ENCODE data around the gene APOBEC3A. TPM values are rescaled to one million over a fixed set of nuclear protein-coding genes. Genes with fewer than 3 reads are reported as not detected.
A peak's percentile ranks its signal among the peaks of the same experiment; 100 is the strongest.
"Not testable (repeated sequence)": the region's sequence is repeated elsewhere in the genome, so short reads cannot be mapped to it uniquely, and the experiment has no call there.

APOBEC3A gene
- total and polyA plus RNA-seq, 2 experiments from 2014 or later, result not detected

GRCh38 chr22:38987171-38987895 is 29.9 kb downstream of the APOBEC3A start:
- Histone ChIP-seq H3K4me3 (no peak overlapping the region), H3K4me1 (ENCODE audit: low read depth) (no peaks in the 10 kb centered on the region), H3K27me3 (no peaks in the 10 kb centered on the region), H3K36me3 (no peaks in the 10 kb centered on the region), H3K27ac (no peak overlapping the region), H3K9me3 (ENCODE audit: low read depth) (no peaks in the 10 kb centered on the region)
- DNase-seq (ENCODE audit: low read depth in 1 of 2, low spot score in 1 of 2), result no peak
- TF ChIP-seq, protein P1, sequence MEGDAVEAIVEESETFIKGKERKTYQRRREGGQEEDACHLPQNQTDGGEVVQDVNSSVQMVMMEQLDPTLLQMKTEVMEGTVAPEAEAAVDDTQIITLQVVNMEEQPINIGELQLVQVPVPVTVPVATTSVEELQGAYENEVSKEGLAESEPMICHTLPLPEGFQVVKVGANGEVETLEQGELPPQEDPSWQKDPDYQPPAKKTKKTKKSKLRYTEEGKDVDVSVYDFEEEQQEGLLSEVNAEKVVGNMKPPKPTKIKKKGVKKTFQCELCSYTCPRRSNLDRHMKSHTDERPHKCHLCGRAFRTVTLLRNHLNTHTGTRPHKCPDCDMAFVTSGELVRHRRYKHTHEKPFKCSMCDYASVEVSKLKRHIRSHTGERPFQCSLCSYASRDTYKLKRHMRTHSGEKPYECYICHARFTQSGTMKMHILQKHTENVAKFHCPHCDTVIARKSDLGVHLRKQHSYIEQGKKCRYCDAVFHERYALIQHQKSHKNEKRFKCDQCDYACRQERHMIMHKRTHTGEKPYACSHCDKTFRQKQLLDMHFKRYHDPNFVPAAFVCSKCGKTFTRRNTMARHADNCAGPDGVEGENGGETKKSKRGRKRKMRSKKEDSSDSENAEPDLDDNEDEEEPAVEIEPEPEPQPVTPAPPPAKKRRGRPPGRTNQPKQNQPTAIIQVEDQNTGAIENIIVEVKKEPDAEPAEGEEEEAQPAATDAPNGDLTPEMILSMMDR (IDR thresholded peaks at IDR 0.05; ENCODE audit: low read depth, low read length), result no peak

DNA sequence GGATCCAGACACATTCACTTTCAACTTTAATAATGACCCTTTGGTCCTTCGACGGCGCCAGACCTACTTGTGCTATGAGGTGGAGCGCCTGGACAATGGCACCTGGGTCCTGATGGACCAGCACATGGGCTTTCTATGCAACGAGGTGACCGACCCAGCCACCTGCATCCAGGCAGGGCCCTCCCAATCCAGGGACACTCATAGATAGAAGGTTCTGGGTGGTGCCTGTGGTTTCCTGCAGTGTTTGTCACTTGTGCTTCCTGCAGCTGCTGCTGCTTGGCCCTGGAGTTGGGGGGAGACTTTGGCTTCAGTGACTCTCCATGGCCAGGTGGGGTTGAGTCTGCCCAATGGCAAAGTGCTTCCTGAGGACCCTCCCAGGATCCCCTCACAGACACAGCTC is 32.1 kb downstream of the APOBEC3A start:
- no peak for DNase-seq (ENCODE audit: low read depth in 1 of 2, low spot score in 1 of 2)
- Histone ChIP-seq H3K36me3 (no peaks in the 10 kb centered on the region), H3K27ac (no peak overlapping the region), H3K4me3 (no peak overlapping the region), H3K27me3 (no peaks in the 10 kb centered on the region), H3K4me1 (ENCODE audit: low read depth) (peaks cover 3% of the 10 kb centered on the region), H3K9me3 (ENCODE audit: low read depth) (no peaks in the 10 kb centered on the region)
- TF ChIP-seq, protein P1 (IDR thresholded peaks at IDR 0.05; ENCODE audit: low read depth, low read length), result no peak

DNA sequence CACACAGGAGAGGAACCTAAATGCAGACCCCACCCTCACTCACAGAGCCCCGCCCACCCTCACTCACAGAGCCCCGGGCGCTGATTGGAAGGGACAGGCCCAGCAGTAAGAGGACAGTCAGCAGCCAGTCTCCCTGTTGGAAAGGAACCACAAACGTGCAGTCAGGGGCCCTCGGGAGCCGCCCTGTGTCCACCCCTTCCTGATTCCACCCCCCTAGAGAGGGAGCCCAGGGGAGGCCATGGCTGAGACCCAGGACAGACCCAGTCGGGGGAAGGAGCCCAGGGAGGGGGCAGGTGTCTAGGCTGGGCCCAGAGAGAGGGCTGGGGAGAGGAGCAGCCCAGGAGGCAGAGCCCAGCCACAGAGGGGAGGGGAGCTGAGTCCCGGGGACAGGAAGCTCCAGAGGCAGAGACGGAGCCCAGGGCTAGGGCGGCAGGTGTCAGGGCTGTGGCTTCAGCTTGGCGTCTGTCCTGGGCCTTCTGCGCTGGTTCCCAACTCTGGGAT is 35.5 kb downstream of the APOBEC3A start:
- H3K27me3 ChIP-seq; H3K4me3 ChIP-seq; H3K36me3 ChIP-seq; H3K4me1 ChIP-seq (ENCODE audit: low read depth); H3K9me3 ChIP-seq (ENCODE audit: low read depth): not testable (repeated sequence)
- peak in 1 of 2 donors; percentile 78 for DNase-seq (ENCODE audit: low read depth in 1 of 2, low spot score in 1 of 2)
- peak overlapping the region; percentile 66 for H3K27ac ChIP-seq

DNA sequence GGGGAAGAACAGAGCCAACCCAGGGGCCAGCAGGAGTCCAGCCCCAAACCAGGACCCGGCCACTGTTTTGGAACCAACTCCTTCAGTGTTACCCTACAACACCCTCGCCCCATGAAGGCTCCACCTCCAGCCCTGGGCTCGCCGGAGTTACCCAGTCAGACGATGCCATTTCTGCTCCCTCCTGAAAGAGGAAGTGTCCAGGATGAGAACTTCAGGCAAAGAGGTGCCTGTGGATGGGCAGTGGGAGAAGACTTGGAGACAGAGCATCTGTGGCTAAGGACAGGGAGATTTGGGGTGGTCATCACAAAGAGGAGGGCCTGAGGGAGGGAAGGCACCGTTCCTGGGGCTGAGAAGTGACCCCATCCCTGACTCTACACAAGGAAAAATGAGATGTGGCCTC is 38.7 kb downstream of the APOBEC3A start:
- H3K9me3 ChIP-seq (ENCODE audit: low read depth), result no peaks in the 10 kb centered on the region
- TF ChIP-seq, protein P1 (IDR thresholded peaks at IDR 0.05; ENCODE audit: low read depth, low read length), result no peak
- H3K4me1 ChIP-seq (ENCODE audit: low read depth), result peaks cover 3% of the 10 kb centered on the region
- H3K36me3 ChIP-seq, result no peaks in the 10 kb centered on the region
- H3K4me3 ChIP-seq, result no peak overlapping the region
- H3K27me3 ChIP-seq, result no peaks in the 10 kb centered on the region
- no peak overlapping the region for H3K27ac ChIP-seq
- no peak for DNase-seq (ENCODE audit: low read depth in 1 of 2, low spot score in 1 of 2)

DNA sequence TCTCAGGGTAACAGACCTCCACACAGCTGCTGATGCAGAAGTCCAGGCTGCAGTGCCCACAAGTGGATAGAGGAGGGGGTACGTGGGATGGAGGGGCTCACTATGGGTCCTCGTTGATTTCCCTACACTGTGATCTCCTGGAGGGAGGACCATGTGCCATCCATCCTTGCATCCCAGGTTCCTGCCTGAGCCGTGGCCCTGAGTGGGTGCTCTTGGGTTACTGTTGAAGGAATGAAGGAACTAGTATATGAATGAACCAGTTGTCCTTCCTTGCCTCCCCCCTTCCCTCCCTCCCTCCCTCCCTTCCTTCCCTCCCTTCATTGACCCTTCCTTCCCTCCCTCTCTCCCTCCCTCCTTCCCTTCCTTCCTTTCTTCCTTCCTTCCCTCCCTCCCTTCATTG is 40.1 kb downstream of the APOBEC3A start:
- Histone ChIP-seq H3K9me3 (ENCODE audit: low read depth) (no peaks in the 10 kb centered on the region), H3K36me3 (no peaks in the 10 kb centered on the region), H3K4me1 (ENCODE audit: low read depth) (peaks cover 3% of the 10 kb centered on the region), H3K27ac (no peak overlapping the region), H3K4me3 (no peak overlapping the region), H3K27me3 (no peaks in the 10 kb centered on the region)
- no peak for DNase-seq (ENCODE audit: low read depth in 1 of 2, low spot score in 1 of 2)
- TF ChIP-seq, protein P1 (IDR thresholded peaks at IDR 0.05; ENCODE audit: low read depth, low read length), result no peak

DNA sequence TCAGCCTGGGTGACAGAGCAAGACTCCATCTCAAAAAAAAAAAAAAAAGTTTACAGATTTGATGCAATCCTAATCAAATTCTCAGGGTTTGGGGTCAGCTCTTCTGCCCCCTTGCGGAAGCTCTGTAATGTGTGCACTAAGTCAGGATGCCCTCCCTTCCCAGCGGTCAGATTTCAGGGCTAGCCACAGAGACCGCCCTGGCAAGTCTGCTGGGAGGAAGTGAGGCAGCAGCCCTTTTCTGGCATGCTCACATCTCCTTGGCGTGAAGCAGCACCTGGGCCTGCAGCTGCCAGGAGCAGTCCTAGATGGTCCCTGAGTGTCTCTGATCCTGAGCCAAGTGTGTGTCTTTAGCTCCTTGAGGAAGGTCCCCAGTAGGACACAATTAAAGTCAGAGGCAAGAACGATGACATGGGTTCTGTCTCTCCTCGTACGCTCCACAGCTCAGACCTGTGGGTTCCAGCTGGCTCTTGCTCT is 45.8 kb downstream of the APOBEC3A start:
- H3K4me3 ChIP-seq, result no peak overlapping the region
- peak; percentile 77 to 91 for DNase-seq (ENCODE audit: low read depth in 1 of 2, low spot score in 1 of 2)
- no peaks in the 10 kb centered on the region for H3K9me3 ChIP-seq (ENCODE audit: low read depth)
- no peaks in the 10 kb centered on the region for H3K36me3 ChIP-seq
- TF ChIP-seq, protein P1 (IDR thresholded peaks at IDR 0.05; ENCODE audit: low read depth, low read length), result peak; percentile 72
- H3K27me3 ChIP-seq, result no peaks in the 10 kb centered on the region
- no peaks in the 10 kb centered on the region for H3K4me1 ChIP-seq (ENCODE audit: low read depth)
- peak overlapping the region; percentile 5 for H3K27ac ChIP-seq

Data from cardiac muscle cell (in vitro differentiated cells and primary cell).